Endothelial cell of hepatic sinusoid (primary cell): Measurements from ENCODE around the gene TEX2.
"Not testable (repeated sequence)": the region's sequence is repeated elsewhere in the genome, so short reads cannot be mapped to it uniquely, and the experiment has no call there.

Experiments used
- in situ Hi-C: cut with HindIII; loops from 2 replicates; pipeline ENCODE4 v1.10.0; 2017; ENCODE audit warnings: low sequenced_read_pairs

Gene TEX2

DNA sequence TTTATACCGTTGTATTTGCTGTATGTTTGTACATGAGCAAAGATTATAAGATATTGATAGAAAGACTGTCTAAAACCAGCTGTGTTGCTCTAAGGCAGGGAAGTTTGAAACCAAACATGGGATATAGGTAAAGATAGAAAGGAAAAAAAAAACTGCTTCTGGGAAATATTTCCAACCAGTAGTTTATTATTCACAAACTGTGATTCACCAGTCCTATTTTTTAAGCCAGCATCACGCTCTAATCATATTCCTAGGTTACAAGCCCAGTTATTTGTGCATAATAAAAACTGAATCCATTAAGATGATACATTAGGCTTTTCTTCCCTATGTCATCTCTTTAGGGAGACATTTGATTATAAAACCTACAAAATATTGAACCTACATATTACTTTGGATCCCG lies 137.1 kb downstream of the TEX2 start:
- in situ Hi-C loops, result no loop called here

DNA sequence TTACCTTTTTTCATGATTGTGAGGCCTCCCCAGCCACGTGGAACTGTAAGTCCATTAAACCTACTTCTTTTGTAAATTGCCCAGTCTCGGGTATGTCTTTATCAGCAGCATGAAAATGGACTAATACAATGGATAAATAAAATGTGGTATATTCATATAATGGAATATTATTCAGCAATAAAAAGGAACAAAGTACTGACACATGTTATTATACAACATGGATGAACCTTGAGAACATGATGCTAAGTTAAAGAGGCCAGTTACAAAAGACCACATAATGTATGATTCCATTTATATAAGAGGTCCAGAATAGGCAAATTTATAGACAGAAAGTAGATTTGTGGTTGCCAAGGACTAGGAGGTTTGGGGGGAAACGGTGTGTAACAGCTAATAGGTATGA lies 138.5 kb downstream of the TEX2 start:
- in situ Hi-C loops, result no loop called here

- in situ Hi-C loops, result no loop called here
These were observed 139.9 kb downstream of the TEX2 start for GRCh38 chr17:64123114-64123513.

DNA sequence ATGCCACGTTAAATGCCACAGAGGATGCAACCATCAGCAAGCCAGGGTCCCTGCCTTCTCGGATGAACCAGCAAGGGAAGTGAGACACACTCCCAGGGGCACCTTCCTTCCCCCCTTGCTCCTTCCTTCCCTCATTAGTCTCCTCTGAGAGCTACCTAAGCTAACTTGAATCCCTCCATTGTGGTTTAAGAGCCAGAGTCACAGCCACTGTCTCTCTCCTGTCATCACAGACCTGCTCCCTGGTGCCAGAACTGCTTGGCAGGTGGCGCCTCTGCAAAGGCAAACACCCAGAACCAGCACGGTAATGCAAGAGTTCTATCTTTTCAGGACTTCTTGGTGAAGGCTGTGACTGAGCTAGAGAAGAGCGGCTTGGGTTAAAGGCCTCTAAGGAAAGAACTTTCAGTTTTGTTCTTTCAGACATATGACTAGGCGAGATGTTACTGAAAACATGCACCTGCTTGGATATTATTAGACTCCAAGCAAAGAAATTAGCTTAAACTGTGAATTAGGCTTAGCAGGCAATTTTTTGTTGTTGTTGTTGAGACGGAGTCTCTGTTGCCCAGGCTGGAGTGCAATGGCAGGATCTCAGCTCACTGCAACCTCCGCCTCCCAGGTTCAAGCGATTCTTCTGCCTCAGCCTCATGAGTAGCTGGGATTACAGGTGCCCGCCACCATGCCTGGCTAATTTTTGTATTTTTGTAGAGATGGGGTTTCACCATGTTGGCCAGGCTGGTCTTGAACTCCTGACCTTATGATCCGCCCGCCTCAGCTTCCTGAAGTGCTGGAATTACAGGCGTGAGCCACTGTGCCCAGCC lies 141.9 kb downstream of the TEX2 start:
- in situ Hi-C loops, result not testable (repeated sequence)

DNA sequence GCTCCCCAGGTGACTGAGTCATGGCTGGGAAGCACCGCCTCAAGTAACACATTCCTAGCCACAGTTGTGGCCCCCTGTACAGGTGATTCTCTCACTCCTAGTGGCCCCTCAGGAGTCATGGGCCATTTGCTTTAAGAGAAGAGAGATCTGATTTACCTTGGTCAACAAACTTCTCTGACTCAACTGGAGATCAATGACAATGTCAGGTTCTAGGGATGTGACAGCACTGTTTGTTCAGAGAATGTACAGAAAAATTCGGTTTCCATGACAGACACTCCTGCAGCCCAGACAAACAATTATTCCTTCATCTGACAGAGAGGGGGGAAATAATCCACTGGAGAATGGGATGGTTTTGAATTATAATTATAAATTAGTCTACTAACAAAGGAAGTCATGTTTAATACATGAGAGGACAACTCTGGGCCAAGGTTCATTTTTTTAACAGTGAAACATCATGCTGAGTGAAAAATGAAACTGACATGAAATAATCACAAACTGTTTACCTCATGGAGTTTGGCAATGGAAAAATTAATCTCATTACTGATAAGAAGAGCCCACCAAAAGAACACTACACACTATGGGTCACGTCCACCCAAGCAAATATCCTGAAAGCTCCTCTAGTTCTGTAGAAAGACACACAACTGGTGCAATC lies 142.8 kb downstream of the TEX2 start:
- in situ Hi-C loops, result no loop called here

- in situ Hi-C loops, result no loop called here
These were observed 144.8 kb downstream of the TEX2 start for GRCh38 chr17:64117981-64118979.

- in situ Hi-C loops, result no loop called here
These were observed 147.1 kb downstream of the TEX2 start for GRCh38 chr17:64115822-64116534.

- in situ Hi-C loops, result no loop called here
These were observed 147.9 kb downstream of the TEX2 start for GRCh38 chr17:64115043-64115698.

DNA sequence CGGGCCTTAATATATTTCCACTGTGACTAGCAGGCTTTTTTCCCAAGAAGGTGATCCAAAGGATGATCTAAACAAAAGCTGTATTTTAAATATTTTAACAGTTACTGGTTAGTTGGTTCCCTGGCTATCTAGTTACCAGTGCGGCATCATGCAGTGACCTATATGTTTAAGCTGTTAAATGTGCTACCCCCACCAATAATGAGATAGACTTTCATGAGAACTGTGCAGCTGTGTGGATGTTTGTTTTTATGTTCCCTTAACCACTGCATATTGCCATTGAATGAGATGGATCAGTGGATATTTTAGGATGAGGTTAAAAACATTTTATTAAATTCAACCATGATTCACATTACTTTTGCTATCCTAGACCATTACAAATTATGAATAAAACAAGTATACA lies 150.1 kb downstream of the TEX2 start:
- in situ Hi-C loops, result no loop called here

DNA sequence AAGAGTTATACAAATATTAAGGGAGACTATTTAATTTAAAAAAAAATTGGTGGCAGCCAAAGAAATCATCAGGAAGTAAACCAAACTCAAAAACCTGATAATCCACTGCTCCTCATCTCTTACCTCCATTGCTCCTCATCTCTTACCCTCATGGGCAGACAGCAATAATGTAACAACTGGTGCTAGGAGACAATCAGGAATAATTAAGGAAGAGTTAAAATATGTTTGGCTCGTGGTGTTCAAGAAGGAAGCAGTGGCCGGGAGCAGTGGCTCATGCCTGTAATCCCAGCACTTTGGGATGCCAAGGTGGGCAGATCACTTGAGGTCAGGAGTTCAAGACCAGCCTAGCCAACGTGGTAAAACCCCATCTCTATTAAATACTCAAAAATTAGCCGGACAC lies 151.2 kb downstream of the TEX2 start:
- in situ Hi-C loops, result no loop called here

- in situ Hi-C loops, result no loop called here
These were observed 152.5 kb downstream of the TEX2 start for GRCh38 chr17:64110379-64111152.

- in situ Hi-C loops, result no loop called here
These were observed 153.7 kb downstream of the TEX2 start for GRCh38 chr17:64109400-64109799.

DNA sequence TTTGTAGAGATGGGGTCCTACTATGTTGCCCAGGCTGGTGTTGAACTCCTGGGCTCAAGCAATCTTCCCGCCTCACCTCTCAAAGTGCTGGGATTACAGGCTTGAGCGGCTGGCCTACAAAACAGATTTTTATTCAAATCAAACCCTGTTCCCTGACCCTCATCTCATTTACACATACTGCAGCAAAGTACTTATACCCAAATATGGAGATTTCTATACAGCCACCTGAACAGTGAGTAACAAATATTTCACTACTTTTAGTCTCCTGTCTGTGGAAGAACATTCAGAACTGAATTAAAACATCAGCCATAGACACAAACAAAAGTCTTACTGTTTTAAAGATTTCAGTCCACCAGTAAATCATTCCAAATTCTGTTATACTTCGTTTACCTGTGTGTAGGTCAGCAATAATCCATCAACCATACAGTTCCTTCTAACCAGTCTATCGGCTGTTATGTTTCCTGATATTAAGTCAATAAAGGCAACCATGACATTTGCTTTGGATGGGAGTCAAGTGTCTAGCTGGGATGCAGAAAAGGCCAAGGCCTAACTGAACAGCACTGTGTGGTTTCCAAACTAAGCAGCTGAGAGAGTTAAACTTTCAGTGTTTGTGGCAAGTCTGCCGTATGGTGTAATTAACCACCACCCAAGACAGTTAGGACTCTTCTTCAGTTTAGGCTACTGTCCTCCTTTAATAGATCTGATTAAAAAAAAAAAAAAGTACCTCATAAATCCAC lies 155.4 kb downstream of the TEX2 start:
- in situ Hi-C loops, result no loop called here

DNA sequence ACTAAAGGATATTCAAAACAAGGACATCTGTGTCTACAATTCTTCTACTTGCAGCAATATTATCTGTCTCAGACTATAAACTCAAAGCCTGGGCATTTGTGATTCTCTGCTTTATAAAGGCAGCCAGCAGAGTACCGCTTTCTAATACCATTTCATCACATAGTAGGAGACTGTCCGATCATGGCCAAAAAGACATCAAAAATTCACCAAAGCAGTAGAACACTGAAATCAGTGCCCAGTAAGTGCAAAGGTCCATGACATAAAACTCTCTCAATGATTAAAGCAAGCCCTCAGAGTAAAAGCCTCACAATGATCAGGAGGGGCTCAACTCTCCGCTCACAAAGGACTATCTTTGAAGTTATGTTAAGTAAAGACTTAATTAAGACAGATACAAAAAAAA lies 156.1 kb downstream of the TEX2 start:
- in situ Hi-C loops, result no loop called here

DNA sequence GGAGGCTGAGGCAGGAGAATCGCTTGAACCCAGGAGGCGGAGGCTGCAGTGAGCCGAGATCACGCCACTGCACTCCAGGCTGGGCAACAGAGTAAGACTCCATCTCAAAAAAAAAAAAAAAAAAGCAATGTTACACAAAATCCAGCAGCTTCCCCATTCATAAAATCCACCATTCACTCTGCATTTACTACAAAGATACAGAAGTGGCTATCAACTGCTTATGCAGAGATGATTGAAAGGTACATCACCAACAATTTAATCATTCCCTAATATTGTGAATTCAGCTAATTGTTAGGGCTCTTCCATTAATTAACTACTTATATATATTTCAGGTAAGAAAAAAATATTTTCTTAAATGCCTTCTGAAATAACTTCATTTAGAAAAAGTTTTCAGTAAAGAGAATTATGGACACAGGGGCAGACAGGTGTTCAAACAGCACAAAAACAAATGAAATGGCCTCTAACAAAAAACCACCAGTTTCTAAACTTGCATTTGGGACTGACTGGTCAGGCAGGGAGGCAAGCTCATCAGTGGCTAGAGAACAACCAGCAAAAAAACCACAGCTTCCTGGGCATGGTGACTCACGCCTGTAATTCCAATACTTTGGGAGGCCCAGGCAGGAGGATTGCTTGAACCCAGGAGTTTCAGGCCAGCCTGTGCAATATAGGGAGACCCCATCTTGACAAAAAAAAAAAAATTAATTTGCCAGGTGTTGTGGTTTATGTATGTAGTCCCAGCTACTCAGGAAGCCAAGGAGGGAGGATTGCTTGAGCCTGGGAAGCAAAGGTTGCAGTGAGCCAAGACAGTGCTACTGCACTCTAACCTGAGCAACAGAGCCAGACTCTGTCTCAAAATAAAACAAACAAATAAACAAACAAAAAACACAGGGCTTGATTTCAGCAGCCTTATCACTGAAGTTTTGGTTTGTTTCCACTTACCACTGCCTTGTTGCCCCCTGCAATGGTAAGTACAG lies 159.4 kb downstream of the TEX2 start:
- in situ Hi-C loops, result no loop called here

DNA sequence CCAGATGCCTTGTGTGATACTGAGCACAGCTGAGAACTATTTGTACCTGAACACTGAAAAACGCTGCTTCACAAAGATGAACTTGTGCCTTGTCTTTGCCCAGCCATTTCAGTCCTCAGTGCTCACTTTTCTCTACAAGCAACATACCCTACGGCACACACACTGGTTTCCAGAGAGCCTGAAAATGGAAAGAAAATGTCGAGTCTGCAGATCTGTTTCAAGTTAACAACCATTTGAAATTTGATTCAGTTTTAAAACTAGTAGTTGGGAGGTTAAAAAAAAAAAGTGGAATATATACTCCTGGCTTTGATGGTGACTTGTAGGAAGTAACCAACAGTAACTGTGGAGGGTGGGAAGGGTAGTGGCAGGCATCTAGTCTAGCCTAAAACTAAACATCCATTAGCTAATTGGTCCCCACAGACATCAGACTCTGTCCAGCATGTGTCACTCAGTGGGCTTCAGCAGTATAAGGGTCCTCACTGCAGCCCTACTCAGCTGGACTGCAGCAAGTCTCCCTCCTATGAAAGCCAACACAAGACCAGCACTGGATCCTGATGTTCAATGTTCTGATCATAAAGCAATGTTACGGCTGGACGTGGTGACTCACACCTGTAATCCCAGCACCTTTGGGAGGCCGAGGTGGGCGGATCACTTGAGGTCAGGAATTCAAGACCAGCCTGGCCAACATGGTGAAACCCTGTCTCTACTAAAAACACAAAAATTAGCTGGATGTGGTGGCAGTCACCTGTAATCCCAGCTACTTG lies 160.3 kb downstream of the TEX2 start:
- in situ Hi-C loops, result no loop called here

GRCh38 chr17:64099543-64099942 lies 163.5 kb downstream of the TEX2 start:
- in situ Hi-C loops, result no loop called here
